Sigmoid colon (tissue), 7 donors: ENCODE data around the gene HDLBP. TPM values are rescaled to one million over a fixed set of nuclear protein-coding genes. Genes with fewer than 3 reads are reported as not detected.

ENCODE experiments used
- DNase-seq: peaks from one replicate; pipeline ENCODE4 v3.0.0-alpha.2; 2019
- H3K27ac ChIP-seq, 4 donors: fragments of 200-600 bp; sonication (generic); one replicate each; pipeline ENCODE4 v1.5.1; 2016 to 2019; ENCODE audit warnings: mild to moderate bottlenecking in 1 of 4
- H3K27me3 ChIP-seq, 3 donors: fragments of 200-600 bp; sonication (generic); one replicate each; pipeline ENCODE4 v1.5.1; 2019; ENCODE audit warnings: mild to moderate bottlenecking in 1 of 3
- H3K36me3 ChIP-seq, 4 donors: fragments of 200-600 bp; sonication (generic); one replicate each; pipeline ENCODE4 v1.5.1; 2016 to 2019
- H3K4me1 ChIP-seq, 4 donors: fragments of 200-600 bp; sonication (generic); one replicate each; pipeline ENCODE4 v1.5.1; 2017 to 2019
- H3K4me3 ChIP-seq, 4 donors: fragments of 200-600 bp; sonication (generic); one replicate each; pipeline ENCODE4 v1.5.1; 2017 to 2019; ENCODE audit warnings: mild to moderate bottlenecking in 2 of 4, moderate library complexity in 1 of 4
- H3K9me3 ChIP-seq, 4 donors: fragments of 200-600 bp in 3 of 4; sonication (generic) in 3 of 4; one replicate each; pipeline versions ENCODE4 v1.5.1 to v1.6.1; 2013 to 2019
- EP300 ChIP-seq, 4 donors: sonication (generic); formaldehyde crosslinking; IDR thresholded peaks; one replicate each; pipeline ENCODE4 v1.6.1; 2017; ENCODE audit warnings: antibody characterized with exemption in 4 of 4
- POLR2A ChIP-seq, 2 donors: fragments of 450-650 bp; IDR thresholded peaks; one replicate each; pipeline ENCODE4 v1.6.1; 2016; ENCODE audit warnings: antibody characterized with exemption in 2 of 2, mild to moderate bottlenecking in 2 of 2, moderate library complexity in 2 of 2
- POLR2AphosphoS5 ChIP-seq, 4 donors: sonication (generic); formaldehyde crosslinking; IDR thresholded peaks; one replicate each; pipeline ENCODE4 v1.6.1; 2017; ENCODE audit warnings: antibody characterized with exemption in 4 of 4
- WGBS, 2 donors: extraction: QIAGEN DNeasy Blood & Tissue Kit; methylation state at CpG; one replicate each; pipeline ENCODE4 v1.1.7; 2013; 5-methylcytosine and 5-hydroxymethylcytosine counted together
- intact Hi-C: fragments of 100-400 bp; cut with DNase I; formaldehyde crosslinking; loops from one replicate; pipeline ENCODE4 v1.15.1; 2023
- polyA plus RNA-seq, 3 donors: library from polyadenylated mRNA; stranded (reverse); fragments of 200-250 nt; gene quantifications; one replicate each; pipeline ENCODE4 v1.2.3, GENCODE V29; 2013
- total RNA-seq, 4 donors: library from RNA; depleted of rRNA; stranded (reverse); fragments of >200 nt; gene quantifications; one replicate each; pipeline ENCODE4 v1.1.0, GENCODE V29; 2016
- TF ChIP-seq, protein P1 (sequence below), 4 experiments: fragments of 450-650 bp in 3 of 4; fragments of 200-600 bp in 1 of 4; IDR thresholded peaks; one replicate each; pipeline ENCODE4 v1.5.1; 2016 to 2019; ENCODE audit warnings: antibody characterized with exemption in 4 of 4, mild to moderate bottlenecking in 3 of 4, moderate library complexity in 2 of 4
- donor health status: healthy with polysubstance abuse.
- donor health status: Bipolar disorder and iron deficiency.
- donor health status: healthy.

Gene HDLBP
- total and polyA plus RNA-seq, 7 donors, result 115 to 281 (median 201) TPM

DNA sequence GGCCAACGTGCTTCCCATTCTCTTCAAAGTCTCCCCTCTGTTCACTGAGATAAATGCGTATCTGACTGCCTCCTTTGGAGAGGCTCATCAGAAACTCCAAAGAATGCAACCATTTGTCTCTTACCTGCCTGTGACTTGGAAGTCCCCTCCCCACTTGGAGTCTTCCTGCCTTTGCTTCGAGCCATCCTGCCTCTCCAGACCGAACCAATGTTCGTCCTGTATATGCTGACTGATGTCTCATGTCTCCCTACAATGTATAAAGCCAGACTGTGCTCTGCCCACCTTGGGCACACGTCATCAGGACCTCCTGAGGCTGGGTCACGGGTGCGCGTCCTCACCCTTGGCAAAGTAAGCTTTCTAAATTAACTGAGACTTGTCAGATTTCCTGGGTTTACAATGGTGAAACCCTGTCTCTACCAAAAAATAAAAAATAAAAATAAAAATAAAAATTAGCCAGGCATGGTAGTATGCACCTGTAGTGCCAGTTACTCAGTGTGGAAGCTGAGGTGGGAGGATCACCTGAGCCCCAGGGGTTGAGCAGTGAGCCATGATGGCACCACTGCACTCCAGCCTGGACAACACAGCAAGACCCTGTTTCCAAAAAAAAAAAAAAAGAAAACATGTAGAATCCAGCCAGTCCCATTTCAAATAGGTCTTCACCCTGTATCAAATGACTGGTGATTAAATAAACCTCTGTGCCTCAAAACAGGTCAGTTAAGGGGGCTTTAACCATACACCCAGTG is 29.0 kb downstream of the HDLBP start:
- H3K27me3 ChIP-seq, result no peaks in the 10 kb centered on the region
- H3K4me3 ChIP-seq, result no peak overlapping the region
- no peaks in the 10 kb centered on the region for H3K9me3 ChIP-seq
- intact Hi-C loops, result no loop called here
- TF ChIP-seq POLR2A (IDR thresholded peaks at IDR 0.05) (no peak), POLR2AphosphoS5 (IDR thresholded peaks at IDR 0.05) (no peak), EP300 (IDR thresholded peaks at IDR 0.05) (no peak)
- TF ChIP-seq, protein P1, sequence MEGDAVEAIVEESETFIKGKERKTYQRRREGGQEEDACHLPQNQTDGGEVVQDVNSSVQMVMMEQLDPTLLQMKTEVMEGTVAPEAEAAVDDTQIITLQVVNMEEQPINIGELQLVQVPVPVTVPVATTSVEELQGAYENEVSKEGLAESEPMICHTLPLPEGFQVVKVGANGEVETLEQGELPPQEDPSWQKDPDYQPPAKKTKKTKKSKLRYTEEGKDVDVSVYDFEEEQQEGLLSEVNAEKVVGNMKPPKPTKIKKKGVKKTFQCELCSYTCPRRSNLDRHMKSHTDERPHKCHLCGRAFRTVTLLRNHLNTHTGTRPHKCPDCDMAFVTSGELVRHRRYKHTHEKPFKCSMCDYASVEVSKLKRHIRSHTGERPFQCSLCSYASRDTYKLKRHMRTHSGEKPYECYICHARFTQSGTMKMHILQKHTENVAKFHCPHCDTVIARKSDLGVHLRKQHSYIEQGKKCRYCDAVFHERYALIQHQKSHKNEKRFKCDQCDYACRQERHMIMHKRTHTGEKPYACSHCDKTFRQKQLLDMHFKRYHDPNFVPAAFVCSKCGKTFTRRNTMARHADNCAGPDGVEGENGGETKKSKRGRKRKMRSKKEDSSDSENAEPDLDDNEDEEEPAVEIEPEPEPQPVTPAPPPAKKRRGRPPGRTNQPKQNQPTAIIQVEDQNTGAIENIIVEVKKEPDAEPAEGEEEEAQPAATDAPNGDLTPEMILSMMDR (IDR thresholded peaks at IDR 0.05), result no peak
- no peak for DNase-seq
- WGBS, 2 donors, result 95 to 96% methylated on average over 9 of the region's 9 CpGs
- H3K36me3 ChIP-seq, result no peaks in the 10 kb centered on the region
- peaks cover 0 to 8% (median 7%) of the 10 kb centered on the region in 4 donors for H3K4me1 ChIP-seq
- H3K27ac ChIP-seq, result no peak overlapping the region

DNA sequence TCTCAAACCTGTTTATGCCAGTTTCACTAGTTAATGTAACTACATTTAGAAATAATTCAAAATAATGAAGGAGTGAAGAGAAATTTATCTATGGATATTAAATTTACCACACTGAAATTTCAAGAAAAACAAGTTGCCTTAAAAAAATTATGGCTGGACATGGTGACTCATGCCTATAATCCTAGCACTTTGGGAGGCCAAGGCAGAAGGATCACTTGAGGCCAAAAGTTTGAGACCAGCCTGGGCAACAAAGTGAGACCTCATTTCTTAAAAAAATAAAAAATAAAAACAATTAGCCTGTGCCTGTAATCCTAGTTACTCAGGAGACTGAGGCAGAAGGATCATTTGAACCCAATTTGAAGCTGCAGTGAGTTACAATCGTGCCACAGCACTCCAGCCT is 29.9 kb downstream of the HDLBP start:
- no peak for DNase-seq
- no peak for TF ChIP-seq EP300 (IDR thresholded peaks at IDR 0.05)
- TF ChIP-seq, protein P1 (IDR thresholded peaks at IDR 0.05), result no peak
- TF ChIP-seq POLR2A (IDR thresholded peaks at IDR 0.05), result no peak
- no peak for TF ChIP-seq POLR2AphosphoS5 (IDR thresholded peaks at IDR 0.05)
- 96 to 98% methylated on average over 1 of the region's 1 CpG for WGBS, 2 donors
- H3K9me3 ChIP-seq, result no peaks in the 10 kb centered on the region
- no peak overlapping the region for H3K4me3 ChIP-seq
- intact Hi-C loops, result no loop called here
- H3K4me1 ChIP-seq, result peaks cover 0 to 8% (median 7%) of the 10 kb centered on the region in 4 donors
- H3K27ac ChIP-seq, result no peak overlapping the region
- no peaks in the 10 kb centered on the region for H3K27me3 ChIP-seq
- no peaks in the 10 kb centered on the region for H3K36me3 ChIP-seq

DNA sequence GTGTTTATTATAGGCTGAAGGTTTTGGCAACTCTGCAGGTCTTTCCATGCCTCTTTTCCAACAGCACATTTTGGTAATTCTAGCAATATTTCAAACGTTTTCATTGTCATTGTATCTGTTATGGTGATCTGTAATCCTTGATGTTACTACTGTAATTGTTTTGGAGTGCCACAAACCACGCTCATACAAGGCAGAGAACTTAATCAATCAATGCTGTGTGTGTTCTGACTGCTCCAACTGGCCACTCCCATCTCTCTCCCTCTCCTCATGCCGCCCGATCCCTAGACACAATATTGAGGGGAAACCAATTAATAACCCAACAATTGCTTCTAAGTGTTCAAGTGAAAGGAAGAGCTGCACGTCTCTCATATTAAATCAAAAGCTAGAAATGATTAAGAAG is 32.9 kb downstream of the HDLBP start:
- H3K4me3 ChIP-seq, result no peak overlapping the region
- no peak for DNase-seq
- no peaks in the 10 kb centered on the region for H3K27me3 ChIP-seq
- H3K9me3 ChIP-seq, result no peaks in the 10 kb centered on the region
- H3K36me3 ChIP-seq, result no peaks in the 10 kb centered on the region
- peaks cover 0 to 8% (median 7%) of the 10 kb centered on the region in 4 donors for H3K4me1 ChIP-seq
- TF ChIP-seq, protein P1 (IDR thresholded peaks at IDR 0.05), result no peak
- TF ChIP-seq POLR2AphosphoS5 (IDR thresholded peaks at IDR 0.05) (no peak), POLR2A (IDR thresholded peaks at IDR 0.05) (no peak), EP300 (IDR thresholded peaks at IDR 0.05) (no peak)
- H3K27ac ChIP-seq, result no peak overlapping the region
- intact Hi-C loops, result no loop called here
- WGBS, 2 donors, result 77% methylated on average over 5 of the region's 5 CpGs

DNA sequence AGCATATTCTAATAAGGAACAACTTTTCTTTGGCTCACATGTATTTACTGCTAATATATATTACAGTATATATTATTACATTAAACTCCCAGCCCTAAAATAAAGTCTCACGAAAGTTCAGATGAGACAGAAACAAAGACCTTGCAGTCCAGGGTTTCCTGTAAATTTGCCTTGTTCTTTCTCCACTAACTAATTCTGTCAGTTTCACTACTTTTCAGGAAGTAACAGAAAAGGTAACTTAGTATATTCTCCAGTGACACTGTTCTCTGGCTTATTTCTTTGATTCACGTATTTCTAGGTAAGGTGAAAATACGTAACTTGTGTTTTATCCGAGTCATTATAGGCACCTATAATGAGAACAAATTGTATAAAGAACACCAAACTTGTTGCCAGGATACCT is 35.2 kb downstream of the HDLBP start:
- Histone ChIP-seq H3K27ac (no peak overlapping the region), H3K36me3 (no peaks in the 10 kb centered on the region), H3K4me3 (no peak overlapping the region), H3K27me3 (no peaks in the 10 kb centered on the region), H3K9me3 (no peaks in the 10 kb centered on the region), H3K4me1 (peaks cover 0 to 8% (median 7%) of the 10 kb centered on the region in 4 donors)
- intact Hi-C loops, result no loop called here
- DNase-seq, result no peak
- TF ChIP-seq, protein P1 (IDR thresholded peaks at IDR 0.05), result no peak
- no peak for TF ChIP-seq EP300 (IDR thresholded peaks at IDR 0.05)
- TF ChIP-seq POLR2A (IDR thresholded peaks at IDR 0.05), result no peak
- TF ChIP-seq POLR2AphosphoS5 (IDR thresholded peaks at IDR 0.05), result no peak
- 93 to 94% methylated on average over 4 of the region's 4 CpGs for WGBS, 2 donors
